GM19328 (cell line): Measurements from ENCODE around the gene ADGRG3.

Experiments
- ATAC-seq: cut with Tn5 transposase; IDR thresholded peaks from one replicate; pipeline ENCODE4 v1.9.1; 2021; ENCODE audit warnings: mild to moderate bottlenecking, moderate library complexity; ENCODE audit not compliant: unreplicated experiment

The ADGRG3 gene

GRCh38 chr16:57668263-57668571 is at the start of gene ADGRG3:
Gene ADGRG3, plus strand, starts transcription at chr16:57668306. Its CDS starts 42 bp downstream, at chr16:57668348.
- no peak for ATAC-seq

GRCh38 chr16:57619133-57619605 is 48.9 kb upstream of the ADGRG3 start:
- ATAC-seq: no peak

- ATAC-seq: no peak
Measured at GRCh38 chr16:57619606-57620334, 48.3 kb upstream of the ADGRG3 start.

- ATAC-seq: no peak
Measured at GRCh38 chr16:57620335-57621231, 47.5 kb upstream of the ADGRG3 start.

- ATAC-seq: no peak
Measured at GRCh38 chr16:57621521-57622271, 46.4 kb upstream of the ADGRG3 start.

GRCh38 chr16:57622361-57623250 is 45.5 kb upstream of the ADGRG3 start:
- no peak for ATAC-seq

- no peak for ATAC-seq
Measured at GRCh38 chr16:57623251-57624043, 44.7 kb upstream of the ADGRG3 start.

- no peak for ATAC-seq
Measured at GRCh38 chr16:57624044-57624688, 43.9 kb upstream of the ADGRG3 start.

- no peak for ATAC-seq
Measured at GRCh38 chr16:57624806-57625500, 43.2 kb upstream of the ADGRG3 start.

- ATAC-seq: no peak
Measured at GRCh38 chr16:57626420-57627170, 41.5 kb upstream of the ADGRG3 start.

GRCh38 chr16:57627184-57627871 is 40.8 kb upstream of the ADGRG3 start:
- ATAC-seq: no peak

- no peak for ATAC-seq
Measured at GRCh38 chr16:57628008-57628781, 39.9 kb upstream of the ADGRG3 start, which contains the start of gene ADGRG1. Gene ADGRG1, plus strand, starts transcription at chr16:57628630. Its CDS starts 21,658 bp downstream, at chr16:57650288.

GRCh38 chr16:57628783-57629293 is 39.3 kb upstream of the ADGRG3 start:
- ATAC-seq: no peak

- no peak for ATAC-seq
Measured at GRCh38 chr16:57629516-57630406, 38.3 kb upstream of the ADGRG3 start.

- ATAC-seq: no peak
Measured at GRCh38 chr16:57630407-57630797, 37.7 kb upstream of the ADGRG3 start.
